Sigmoid colon (tissue), 4 donors: ENCODE results near the gene C15orf61.

Source experiments
- CTCF ChIP-seq, 4 experiments: fragments of 450-650 bp in 3 of 4; fragments of 200-600 bp in 1 of 4; IDR thresholded peaks; one replicate each; pipeline ENCODE4 v1.5.1; 2016 to 2019; ENCODE audit warnings: antibody characterized with exemption in 4 of 4, mild to moderate bottlenecking in 3 of 4, moderate library complexity in 2 of 4
- POLR2A ChIP-seq, 2 donors: fragments of 450-650 bp; IDR thresholded peaks; one replicate each; pipeline ENCODE4 v1.6.1; 2016; ENCODE audit warnings: antibody characterized with exemption in 2 of 2, mild to moderate bottlenecking in 2 of 2, moderate library complexity in 2 of 2
- POLR2AphosphoS5 ChIP-seq, 4 donors: sonication (generic); formaldehyde crosslinking; IDR thresholded peaks; one replicate each; pipeline ENCODE4 v1.6.1; 2017; ENCODE audit warnings: antibody characterized with exemption in 4 of 4

- no peak for TF ChIP-seq CTCF (IDR thresholded peaks at IDR 0.05)
- TF ChIP-seq POLR2A (IDR thresholded peaks at IDR 0.05): no peak
- no peak for TF ChIP-seq POLR2AphosphoS5 (IDR thresholded peaks at IDR 0.05)
Observed at GRCh38 chr15:67504796-67505195, 16.1 kb upstream of the C15orf61 start.
